GM19023 (cell line): ENCODE data around the gene GOLGA6C.
"Not testable (repeated sequence)": the region's sequence is repeated elsewhere in the genome, so short reads cannot be mapped to it uniquely, and the experiment has no call there.

Experiments
- ATAC-seq: cut with Tn5 transposase; IDR thresholded peaks from one replicate; pipeline ENCODE4 v1.9.1; 2021; ENCODE audit warnings: mild to moderate bottlenecking, moderate library complexity; ENCODE audit not compliant: unreplicated experiment

The GOLGA6C gene, protein sequence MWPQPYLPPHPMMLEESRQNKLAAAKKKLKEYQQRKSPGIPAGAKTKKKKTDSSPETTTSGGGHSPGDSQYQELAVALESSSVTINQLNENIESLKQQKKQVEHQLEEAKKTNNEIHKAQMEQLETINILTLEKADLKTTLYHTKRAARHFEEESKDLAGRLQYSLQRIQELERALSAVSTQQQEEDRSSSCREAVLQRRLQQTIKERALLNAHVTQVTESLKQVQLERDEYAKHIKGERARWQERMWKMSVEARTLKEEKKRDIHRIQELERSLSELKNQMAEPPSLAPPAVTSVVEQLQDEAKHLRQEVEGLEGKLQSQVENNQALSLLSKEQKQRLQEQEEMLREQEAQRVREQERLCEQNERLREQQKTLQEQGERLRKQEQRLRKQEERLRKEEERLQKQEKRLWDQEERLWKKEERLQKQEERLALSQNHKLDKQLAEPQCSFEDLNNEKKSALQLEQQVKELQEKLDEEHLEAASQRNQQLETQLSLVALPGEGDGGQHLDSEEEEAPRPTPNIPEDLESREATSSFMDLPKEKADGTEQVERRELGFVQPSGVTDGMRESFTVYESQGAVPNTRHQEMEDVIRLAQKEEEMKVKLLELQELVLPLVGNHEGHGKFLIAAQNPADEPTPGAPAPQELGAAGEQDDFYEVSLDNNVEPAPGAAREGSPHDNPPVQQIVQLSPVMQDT

DNA sequence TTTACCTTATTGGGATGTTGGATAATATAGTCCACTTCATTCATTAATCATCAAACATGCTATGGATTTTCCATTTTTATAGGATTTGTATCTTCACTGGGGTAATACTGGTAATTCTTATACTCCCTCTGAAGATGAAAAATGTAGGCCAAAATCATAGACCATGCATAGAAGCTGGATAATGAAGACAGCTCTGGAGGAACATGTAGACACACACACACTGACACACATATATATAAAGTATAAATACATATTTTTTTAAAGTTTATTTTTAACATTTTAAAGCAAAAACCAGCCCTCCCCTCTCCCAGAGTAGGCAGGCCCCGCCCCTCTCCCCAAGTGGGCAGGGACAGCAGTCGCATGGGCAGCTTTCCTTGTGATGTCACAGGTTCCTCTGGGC, at the start of gene GOLGA6C:
Gene GOLGA6C, plus strand, starts transcription at position 301 of the 400 bp plus-strand sequence. CDS start 265 bp downstream, outside the sequence.
- not testable (repeated sequence) for ATAC-seq

DNA sequence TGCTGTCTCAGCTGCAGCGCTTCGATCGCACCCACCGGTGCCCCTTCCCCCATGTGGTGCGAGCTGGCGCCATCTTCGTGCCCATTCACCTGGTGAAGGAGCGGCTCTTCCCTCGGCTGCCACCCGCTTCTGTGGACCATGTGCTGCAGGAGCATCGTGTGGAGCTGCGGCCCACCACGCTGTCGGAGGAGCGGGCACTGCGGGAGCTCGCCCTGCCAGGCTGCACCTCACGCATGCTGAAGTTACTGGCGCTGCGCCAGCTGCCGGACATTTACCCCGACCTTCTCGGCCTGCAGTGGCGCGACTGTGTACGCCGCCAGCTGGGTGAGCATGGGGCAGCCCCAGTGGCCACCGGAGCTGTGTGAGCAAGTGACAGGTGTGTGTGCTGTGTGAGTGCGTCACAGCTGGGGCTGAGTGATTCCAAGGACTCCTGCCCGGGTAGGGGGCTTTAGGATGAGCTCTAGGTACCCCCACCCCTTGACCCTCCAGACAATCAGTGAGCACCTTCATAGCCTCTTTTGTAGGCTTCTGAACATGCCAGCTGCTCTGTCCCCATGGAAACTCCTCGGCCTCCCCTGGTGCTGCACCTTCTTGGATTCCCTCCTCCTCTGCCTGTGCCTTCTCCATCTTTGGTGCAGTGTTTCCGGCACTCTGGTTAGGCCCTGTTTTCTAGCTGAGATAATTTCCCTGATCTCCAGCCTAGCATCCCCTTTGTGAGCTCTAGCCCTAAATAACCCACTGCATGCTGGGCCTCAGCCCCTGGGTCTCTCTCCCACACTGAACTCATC, 49.4 kb upstream of the GOLGA6C start:
- ATAC-seq, result no peak

GRCh38 chr15:75209289-75209676, 48.9 kb upstream of the GOLGA6C start:
- no peak for ATAC-seq

- no peak for ATAC-seq
Observed at GRCh38 chr15:75210811-75211230, 47.3 kb upstream of the GOLGA6C start.

DNA sequence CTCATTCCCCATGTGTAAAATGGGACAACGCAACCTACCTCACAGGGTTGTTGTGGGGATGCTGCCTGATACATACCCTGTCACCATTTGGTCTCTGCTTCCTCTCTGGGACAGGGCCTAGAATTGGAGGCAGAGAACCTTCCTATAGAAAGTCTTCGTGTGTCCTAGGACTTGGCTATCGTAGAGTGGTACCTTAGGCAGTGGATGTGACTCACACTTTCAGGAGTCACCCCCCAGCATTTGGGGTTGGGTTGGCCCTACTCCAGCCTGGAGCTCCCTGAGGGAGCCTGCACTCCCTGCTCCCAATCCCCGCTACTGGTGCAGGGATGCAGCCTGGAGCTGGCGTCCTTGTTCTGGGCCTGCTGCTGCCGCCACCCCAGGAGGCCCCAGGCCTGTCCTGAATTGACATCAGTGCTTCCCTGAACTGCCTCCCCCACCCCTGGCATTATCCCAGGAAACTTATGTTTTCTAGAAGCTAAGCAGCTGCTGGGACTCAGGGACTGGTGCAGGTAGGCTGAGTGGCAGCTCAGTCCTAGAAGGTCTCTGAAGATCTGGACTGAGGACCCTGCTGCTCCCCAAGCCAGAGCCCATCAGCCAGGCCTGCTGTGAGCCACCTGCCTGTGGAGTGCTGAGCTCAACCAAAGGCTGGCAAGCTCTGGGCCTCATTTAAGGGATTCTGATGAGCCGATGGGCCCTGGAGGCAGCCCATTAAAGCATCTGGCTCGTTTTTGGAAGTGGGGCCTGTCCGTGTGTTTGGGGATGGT, 46.5 kb upstream of the GOLGA6C start:
- no peak for ATAC-seq

GRCh38 chr15:75212200-75212858, 45.8 kb upstream of the GOLGA6C start:
- no peak for ATAC-seq

DNA sequence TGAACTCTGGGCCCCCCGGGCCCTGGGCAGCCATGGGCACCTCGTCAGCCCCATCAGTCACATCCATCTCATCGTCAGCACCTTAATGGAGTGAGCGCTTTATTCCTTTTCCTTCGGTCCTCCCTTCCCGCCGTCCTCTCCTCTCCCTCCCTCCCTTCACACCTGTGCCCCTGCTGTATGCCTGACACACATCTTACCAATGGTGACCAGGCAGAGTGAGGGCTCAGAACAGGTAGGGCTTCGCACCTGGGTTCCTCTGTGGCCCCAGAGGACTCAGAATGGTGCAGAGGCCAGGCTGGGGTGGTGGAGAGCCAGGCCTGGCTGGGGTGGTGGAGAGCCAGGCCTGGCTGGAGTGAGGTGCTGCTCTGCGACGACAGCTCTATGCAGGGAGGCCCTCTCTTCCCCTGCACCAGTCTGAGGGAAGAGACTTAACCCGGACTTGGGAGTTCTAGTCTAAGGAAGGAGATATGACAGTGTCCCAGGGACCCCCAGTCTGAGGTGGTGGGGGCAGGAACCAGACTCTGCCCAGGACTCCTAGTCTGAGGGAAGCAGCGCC, 44.8 kb upstream of the GOLGA6C start:
- ATAC-seq, result no peak

DNA sequence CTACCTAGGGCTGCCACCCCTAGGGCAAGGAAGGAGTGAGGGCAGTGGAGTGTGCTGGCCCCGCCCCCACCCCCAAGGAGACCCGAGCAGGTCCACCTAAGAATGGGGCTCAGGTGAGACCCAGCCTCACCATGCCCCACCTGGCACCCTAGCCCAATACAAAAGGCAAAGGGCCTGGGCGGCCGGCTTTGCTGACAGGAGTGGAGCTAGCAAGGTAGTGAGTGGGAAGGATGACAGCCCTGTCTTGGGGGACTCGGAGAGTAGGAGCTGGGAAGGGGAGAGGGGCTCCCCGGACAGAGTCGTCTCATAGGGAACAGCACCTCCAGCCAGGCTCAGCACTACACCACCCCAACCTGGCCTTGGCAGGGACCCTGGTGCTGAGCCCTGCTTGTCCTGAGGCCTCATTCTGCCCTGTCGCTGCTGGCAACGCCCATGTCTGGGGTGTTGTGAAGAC, 44.3 kb upstream of the GOLGA6C start:
- no peak for ATAC-seq

GRCh38 chr15:75214293-75215096, 43.6 kb upstream of the GOLGA6C start:
- no peak for ATAC-seq

DNA sequence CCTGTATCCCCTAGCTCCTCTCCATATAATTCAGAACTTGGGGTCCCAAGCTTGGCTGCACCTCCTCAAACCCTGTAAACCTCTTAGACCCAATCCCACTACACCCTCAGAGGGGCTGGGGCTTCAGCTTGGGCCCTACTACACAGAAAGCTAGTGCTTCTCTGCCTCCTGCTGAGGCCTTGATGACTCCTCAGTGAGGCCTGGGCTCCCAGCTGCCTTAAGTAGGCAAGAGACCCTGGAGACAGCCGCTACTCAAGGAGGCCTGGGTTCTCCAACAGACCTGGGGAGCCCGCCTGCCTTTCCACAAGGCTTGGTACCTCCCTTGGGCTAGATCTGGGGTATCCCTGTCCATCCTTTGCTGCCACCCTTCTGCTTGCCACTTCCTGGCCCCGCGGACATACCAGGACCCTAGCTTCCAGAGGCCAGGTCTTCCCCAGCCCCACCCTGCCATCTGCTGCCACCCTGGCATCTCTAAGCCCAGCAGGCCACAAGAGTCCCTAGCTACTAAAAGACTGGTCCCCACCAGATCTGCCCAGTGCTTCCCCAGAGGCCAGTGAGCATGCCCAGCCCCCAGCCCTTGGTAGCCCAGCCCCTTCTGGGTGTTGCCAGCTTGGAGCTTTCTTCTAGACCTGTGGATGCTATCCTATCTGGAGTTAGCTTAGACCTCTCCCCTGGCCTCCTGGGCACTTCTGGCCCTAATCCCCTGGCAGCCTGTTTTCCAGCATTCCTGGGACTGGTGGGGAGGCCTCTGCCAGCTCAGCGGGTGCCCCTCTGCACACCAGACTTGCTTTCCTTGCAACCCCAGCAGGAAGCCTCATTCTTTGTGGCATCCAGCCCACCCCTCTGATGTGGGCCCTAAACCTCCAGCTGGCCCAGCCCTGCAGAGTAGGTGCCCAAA, 42.8 kb upstream of the GOLGA6C start:
- ATAC-seq, result no peak

DNA sequence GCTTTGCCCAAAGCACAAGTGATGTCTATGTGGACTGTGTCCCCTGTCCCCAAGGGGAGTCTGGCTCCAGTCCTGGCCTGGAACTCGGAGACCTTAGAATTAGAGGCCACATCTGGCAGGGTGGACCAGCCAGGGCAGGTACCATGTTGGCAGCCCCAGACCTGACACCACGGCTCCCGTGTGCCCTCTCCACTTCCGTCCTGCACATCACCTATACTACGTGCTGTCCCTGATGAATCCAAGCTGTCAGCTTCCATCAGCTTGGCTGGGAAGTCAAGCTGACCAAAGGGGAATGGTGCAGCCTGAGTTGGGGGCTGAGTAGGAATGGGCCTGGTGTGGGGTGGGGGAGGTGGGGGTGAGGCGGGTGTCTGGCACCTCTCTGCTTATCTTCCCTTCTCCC, 41.1 kb upstream of the GOLGA6C start:
- ATAC-seq, result no peak

DNA sequence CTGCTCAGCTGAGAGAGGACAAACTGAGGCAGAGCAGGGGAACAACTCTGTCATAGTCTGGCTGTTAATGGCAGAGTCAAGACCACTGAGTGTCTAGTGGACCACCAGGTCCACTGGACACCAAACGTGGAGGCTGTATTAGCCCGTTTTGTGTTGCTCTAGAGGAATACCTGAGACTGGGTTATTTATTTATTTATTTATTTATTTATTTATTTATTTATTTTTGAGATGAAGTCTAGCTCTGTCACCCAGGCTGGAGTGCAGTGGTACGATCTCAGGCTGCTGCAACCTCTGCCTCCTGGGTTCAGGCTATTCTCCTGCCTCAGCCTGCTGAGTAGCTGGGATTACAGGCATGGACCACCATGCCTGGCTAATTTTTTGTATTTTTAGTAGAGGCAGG, 40.6 kb upstream of the GOLGA6C start:
- not testable (repeated sequence) for ATAC-seq

DNA sequence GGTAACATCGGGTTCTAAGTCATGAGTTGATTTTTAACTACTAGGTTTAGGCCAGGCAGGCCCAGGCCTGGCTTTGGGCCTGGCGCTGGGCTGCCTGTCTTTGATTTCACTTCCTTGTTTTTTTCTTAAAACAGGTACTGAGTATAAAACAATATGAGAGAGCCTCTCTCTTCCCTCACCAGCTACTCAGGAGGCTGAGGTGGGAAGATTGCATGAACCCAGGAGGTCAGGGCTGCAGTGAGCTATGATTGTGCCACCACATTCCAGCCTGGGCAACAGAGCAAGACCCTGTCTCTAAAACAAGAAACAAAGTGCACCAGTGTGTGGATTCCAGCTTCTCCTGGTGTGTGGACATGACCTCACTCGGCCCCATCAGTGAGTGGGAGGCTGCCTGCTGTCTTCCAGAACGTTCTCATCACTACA, 38.6 kb upstream of the GOLGA6C start:
- not testable (repeated sequence) for ATAC-seq

GRCh38 chr15:75223688-75224087, 34.4 kb upstream of the GOLGA6C start:
- no peak for ATAC-seq

DNA sequence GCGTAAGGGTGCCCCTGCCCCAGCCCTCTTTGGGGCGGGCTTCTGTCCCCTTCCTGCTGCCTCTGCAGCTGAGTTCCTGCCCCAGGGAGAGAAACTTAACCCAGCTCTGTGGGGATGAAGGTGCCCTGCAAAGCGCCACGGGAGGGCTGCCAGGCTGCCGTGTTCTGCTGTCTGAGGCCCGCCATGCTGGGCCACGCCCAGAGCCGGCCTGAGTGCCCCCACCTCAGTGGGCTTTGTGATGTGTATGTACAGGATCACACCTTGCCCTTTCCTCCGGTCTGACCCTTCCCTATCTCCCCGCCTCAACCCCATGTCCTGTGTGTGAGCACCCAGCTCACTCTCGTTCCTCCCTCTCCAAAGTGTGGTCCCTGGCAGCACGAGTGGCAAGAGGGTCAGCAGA, 33.9 kb upstream of the GOLGA6C start:
- no peak for ATAC-seq

GRCh38 chr15:75225102-75225836, 32.9 kb upstream of the GOLGA6C start:
- ATAC-seq, result not testable (repeated sequence)
